H9 (cell line): ENCODE results near the gene AGO3. TPM values are rescaled to one million over a fixed set of nuclear protein-coding genes. Genes with fewer than 3 reads are reported as not detected.

Experiments
- DNase-seq: peaks from one replicate; pipeline ENCODE4 v3.0.0-alpha.2; 2017
- H2AFZ ChIP-seq: one replicate; pipeline ENCODE4 v1.6.1; 2013; ENCODE audit warnings: mild to moderate bottlenecking, low read length, control low read depth, moderate library complexity
- H2AK5ac ChIP-seq: 2 replicates; pipeline ENCODE4 v1.6.1; 2013; ENCODE audit warnings: low read length, control low read depth, mixed read lengths; ENCODE audit not compliant: insufficient read length
- H2BK120ac ChIP-seq: one replicate; pipeline ENCODE4 v1.6.1; 2013; ENCODE audit warnings: low read depth, mild to moderate bottlenecking, low read length, control low read depth, inconsistent platforms; ENCODE audit not compliant: poor library complexity, severe bottlenecking
- H2BK12ac ChIP-seq: 2 replicates; pipeline ENCODE4 v1.6.1; 2013; ENCODE audit warnings: low read length, control low read depth, mixed read lengths, low read depth; ENCODE audit not compliant: insufficient read length
- H2BK15ac ChIP-seq: 2 replicates; pipeline ENCODE4 v1.6.1; 2013; ENCODE audit warnings: low read depth, low read length, control low read depth
- H2BK20ac ChIP-seq: one replicate; pipeline ENCODE4 v1.6.1; 2013; ENCODE audit warnings: low read depth, mild to moderate bottlenecking, low read length, control low read depth, inconsistent platforms; ENCODE audit not compliant: poor library complexity, severe bottlenecking
- H2BK5ac ChIP-seq: 2 replicates; pipeline ENCODE4 v1.6.1; 2013; ENCODE audit warnings: low read length, control low read depth, mixed read lengths; ENCODE audit not compliant: insufficient read length
- H3K14ac ChIP-seq: 2 replicates; pipeline ENCODE4 v1.6.1; 2013; ENCODE audit warnings: low read length, control low read depth; ENCODE audit not compliant: insufficient read depth
- H3K18ac ChIP-seq: 2 replicates; pipeline ENCODE4 v1.6.1; 2013; ENCODE audit warnings: low read depth, mild to moderate bottlenecking, mixed read lengths, low read length, control low read depth; ENCODE audit not compliant: insufficient read length
- H3K23ac ChIP-seq: 2 replicates; pipeline ENCODE4 v1.6.1; 2013; ENCODE audit warnings: low read length, control low read depth, mixed read lengths, low read depth; ENCODE audit not compliant: insufficient read length
- H3K23me2 ChIP-seq: 2 replicates; pipeline ENCODE4 v1.6.1; 2013; ENCODE audit warnings: low read depth, mild to moderate bottlenecking, mixed read lengths, low read length, control low read depth; ENCODE audit not compliant: insufficient read length, poor library complexity, severe bottlenecking
- H3K27ac ChIP-seq: 2 replicates; pipeline ENCODE4 v1.5.1; 2013; ENCODE audit warnings: low read length, control low read depth, mixed read lengths, low read depth; ENCODE audit not compliant: insufficient read length
- H3K27me3 ChIP-seq: 2 replicates; pipeline ENCODE4 v1.6.1; 2013; ENCODE audit warnings: low read length, control low read depth, inconsistent platforms; ENCODE audit not compliant: insufficient read depth
- H3K4ac ChIP-seq: 2 replicates; pipeline ENCODE4 v1.6.1; 2013; ENCODE audit warnings: low read depth, mild to moderate bottlenecking, control low read depth, inconsistent platforms, low read length, moderate library complexity
- H3K4me1 ChIP-seq: 2 replicates; pipeline ENCODE4 v1.6.1; 2013; ENCODE audit warnings: low read length, control low read depth, inconsistent platforms; ENCODE audit not compliant: insufficient read depth
- H3K4me2 ChIP-seq: 2 replicates; pipeline ENCODE4 v1.6.1; 2013; ENCODE audit warnings: low read length, control low read depth, mixed read lengths; ENCODE audit not compliant: insufficient read length, insufficient read depth
- H3K56ac ChIP-seq: 2 replicates; pipeline ENCODE4 v1.6.1; 2013; ENCODE audit warnings: low read depth, mild to moderate bottlenecking, mixed read lengths, low read length, control low read depth; ENCODE audit not compliant: insufficient read length
- H3K79me1 ChIP-seq: 2 replicates; pipeline ENCODE4 v1.6.1; 2013; ENCODE audit warnings: low read depth, mild to moderate bottlenecking, moderate library complexity, low read length, control low read depth, inconsistent platforms; ENCODE audit not compliant: insufficient read depth, poor library complexity, severe bottlenecking
- H3K79me2 ChIP-seq: 2 replicates; pipeline ENCODE4 v1.6.1; 2013; ENCODE audit warnings: low read length, control low read depth, inconsistent platforms; ENCODE audit not compliant: insufficient read depth
- H3K9ac ChIP-seq: 2 replicates; pipeline ENCODE4 v1.6.1; 2013; ENCODE audit warnings: low read length, control low read depth, mixed read lengths; ENCODE audit not compliant: insufficient read length; ENCODE audit errors: extremely low read depth
- H3K9me3 ChIP-seq: one replicate; pipeline ENCODE4 v1.6.1; 2013; ENCODE audit warnings: low read depth, low read length, inconsistent platforms; ENCODE audit not compliant: control insufficient read depth
- H3T11ph ChIP-seq: one replicate; pipeline ENCODE4 v1.6.1; 2013; ENCODE audit warnings: mild to moderate bottlenecking, low read length, control low read depth, inconsistent platforms
- H4K20me1 ChIP-seq: one replicate; pipeline ENCODE4 v1.6.1; 2013; ENCODE audit not compliant: control insufficient read depth, insufficient read length, insufficient read depth
- H4K5ac ChIP-seq: 2 replicates; pipeline ENCODE4 v1.6.1; 2013; ENCODE audit warnings: low read depth, mild to moderate bottlenecking, mixed read lengths, low read length, control low read depth; ENCODE audit not compliant: insufficient read length
- H4K8ac ChIP-seq: replicated peaks from 2 replicates; pipeline ENCODE4 v1.6.1; 2013; ENCODE audit warnings: low read length, control low read depth, mixed read lengths, low read depth; ENCODE audit not compliant: insufficient read length
- H4K91ac ChIP-seq: 2 replicates; pipeline ENCODE4 v1.6.1; 2013; ENCODE audit warnings: low read depth, mild to moderate bottlenecking, moderate library complexity, mixed read lengths, low read length, control low read depth; ENCODE audit not compliant: insufficient read length
- H3K27ac Mint-ChIP-seq, 3 experiments: 2 replicates in 2 of 3; 3 replicates in 1 of 3; pipeline ENCODE4 v1.8.0; 2020 to 2021; ENCODE audit warnings: mixed read lengths in 3 of 3, mild to moderate bottlenecking in 1 of 3, moderate library complexity in 1 of 3
- H3K27me3 Mint-ChIP-seq: 2 replicates; pipeline ENCODE4 v1.8.0; 2021; ENCODE audit warnings: low read depth, mild to moderate bottlenecking, moderate library complexity, mixed read lengths
- H3K36me3 Mint-ChIP-seq, 3 experiments: 2 replicates in 2 of 3; 3 replicates in 1 of 3; pipeline ENCODE4 v1.8.0; 2020 to 2021; ENCODE audit warnings: low read depth in 3 of 3, mixed read lengths in 3 of 3; ENCODE audit not compliant: insufficient read depth in 1 of 3
- H3K4me1 Mint-ChIP-seq, 2 experiments: 2 replicates each; pipeline ENCODE4 v1.8.0; 2020; ENCODE audit warnings: mixed read lengths in 2 of 2
- H3K4me3 Mint-ChIP-seq, 2 experiments: 2 replicates in 1 of 2; 3 replicates in 1 of 2; pipeline ENCODE4 v1.8.0; 2020 to 2021; ENCODE audit warnings: mild to moderate bottlenecking in 2 of 2, mixed read lengths in 2 of 2, moderate library complexity in 1 of 2
- H3K9me3 Mint-ChIP-seq, 2 experiments: 2 replicates in 1 of 2; 3 replicates in 1 of 2; pipeline ENCODE4 v1.8.0; 2020; ENCODE audit warnings: mild to moderate bottlenecking in 2 of 2, mixed read lengths in 2 of 2, moderate library complexity in 1 of 2
- CTCF ChIP-seq: fragments of 200-600 bp; sonication (generic); conservative IDR thresholded peaks from 3 replicates; pipeline ENCODE4 v1.8.0; 2021; ENCODE audit warnings: antibody characterized with exemption, mild to moderate bottlenecking
- WGBS: extraction: QIAGEN DNeasy Blood & Tissue Kit; methylation state at CpG from one replicate; pipeline ENCODE4 v1.1.7; 2013; ENCODE audit warnings: missing lambda C conversion rate, low lambda C conversion rate, mixed read lengths; ENCODE audit not compliant: insufficient read length; ENCODE audit errors: extremely low coverage; 5-methylcytosine and 5-hydroxymethylcytosine counted together
- total RNA-seq: library from RNA; stranded (reverse); gene quantifications from 2 replicates; pipeline ENCODE4 v1.2.1, GENCODE V29; 2021

AGO3 gene
- total RNA-seq, 1 experiment from 2014 or later = 27.0 TPM

- H4K5ac ChIP-seq = no peak overlapping the region
Observed at GRCh38 chr1:36031441-36031840, 100.5 kb downstream of the AGO3 start.

More at GRCh38 chr1:36031441-36031840, 100.5 kb downstream of the AGO3 start:
- no peaks in the 10 kb centered on the region for H4K20me1 ChIP-seq
- no peak overlapping the region for H3K4ac ChIP-seq
- no peak overlapping the region for H2AK5ac ChIP-seq
- no peak overlapping the region for H3K14ac ChIP-seq
- no peaks in the 10 kb centered on the region for H3K9me3 ChIP-seq
- no peak overlapping the region for H2BK15ac ChIP-seq
- no peaks in the 10 kb centered on the region for H3K79me1 ChIP-seq
- no peak for DNase-seq
- H3K27me3 Mint-ChIP-seq = no peaks in the 10 kb centered on the region
- H2BK12ac ChIP-seq = no peak overlapping the region
- H3K27ac ChIP-seq = no peak overlapping the region
- no peaks in the 10 kb centered on the region for H3K27me3 ChIP-seq
- H4K91ac ChIP-seq = no peak overlapping the region
- H3K27ac Mint-ChIP-seq = no peak overlapping the region
- H3K9me3 Mint-ChIP-seq = peaks cover 0 to 3% of the 10 kb centered on the region in 2 experiments; a peak in 3 of 5 replicates
- H2BK120ac ChIP-seq = no peak overlapping the region
- no peak for TF ChIP-seq CTCF
- peaks cover 19 to 40% (median 38%) of the 10 kb centered on the region in 3 experiments for H3K36me3 Mint-ChIP-seq
- no peaks in the 10 kb centered on the region for H3K23me2 ChIP-seq
- no peak overlapping the region for H3K56ac ChIP-seq
- no peak overlapping the region for H3K23ac ChIP-seq
- no peak overlapping the region for H2AFZ ChIP-seq
- H4K8ac ChIP-seq = no peak overlapping the region
- H3K4me3 Mint-ChIP-seq = no peak overlapping the region
- 100% methylated on average over 2 of the region's 2 CpGs for WGBS
- no peak overlapping the region for H3T11ph ChIP-seq
- no peaks in the 10 kb centered on the region for H3K4me1 Mint-ChIP-seq
- no peaks in the 10 kb centered on the region for H3K79me2 ChIP-seq
- H3K9ac ChIP-seq = no peak overlapping the region
- no peak overlapping the region for H2BK20ac ChIP-seq
- H3K18ac ChIP-seq = no peak overlapping the region
- no peak overlapping the region for H2BK5ac ChIP-seq
- H3K4me1 ChIP-seq = no peaks in the 10 kb centered on the region
- H3K4me2 ChIP-seq = no peak overlapping the region
